ENCODE results near the gene SMPD2. TPM values are rescaled to one million over a fixed set of nuclear protein-coding genes. Genes with fewer than 3 reads are reported as not detected.

Gene SMPD2
- total RNA-seq, 4 donors from 2014 or later, result 21.8 to 34.5 (median 28.1) TPM

DNA sequence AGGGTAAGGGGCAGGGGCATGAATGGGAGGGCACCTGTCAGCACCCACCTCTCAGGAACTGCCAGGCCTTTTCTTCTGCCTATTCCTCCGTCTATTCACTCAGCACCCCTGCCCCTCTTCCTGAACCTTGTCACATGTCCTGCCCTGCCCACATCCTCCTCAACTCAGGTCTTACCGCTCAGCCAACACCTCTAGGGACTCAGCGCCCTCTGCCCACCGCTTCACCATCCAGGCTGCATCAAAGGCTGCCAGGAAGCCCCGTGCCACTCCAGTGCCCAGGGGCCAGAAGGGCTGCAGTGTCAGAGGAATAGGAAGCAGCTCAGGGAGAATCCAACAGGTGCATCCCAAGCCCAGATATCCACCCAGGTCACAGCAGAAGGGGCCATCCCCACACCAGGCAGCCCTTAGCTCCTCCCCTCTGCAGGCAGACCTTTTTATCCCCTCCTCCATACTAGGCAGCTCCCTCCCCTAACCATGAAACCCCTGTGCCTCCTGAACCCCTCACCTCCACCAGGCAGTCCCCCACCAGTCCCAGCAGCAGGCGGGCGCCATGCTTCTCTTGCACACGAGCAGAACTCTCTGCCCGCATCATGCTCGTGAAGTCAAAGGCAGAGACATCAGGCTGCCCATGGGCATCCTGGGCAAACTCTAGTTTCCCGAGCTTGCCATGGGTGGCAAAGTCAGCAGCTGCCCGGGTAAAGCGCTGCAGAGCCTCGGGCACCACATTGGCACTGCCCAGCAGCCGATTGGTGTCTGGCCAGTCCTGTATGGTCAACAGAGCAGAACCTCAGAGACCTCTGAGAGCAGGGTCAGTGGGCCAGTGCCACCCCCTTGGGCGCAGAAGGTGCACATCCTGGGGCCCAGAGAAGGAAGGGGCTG, 9.5 kb downstream of the SMPD2 start:
- Histone ChIP-seq H3K4me1 (peaks cover 19% of the 10 kb centered on the region), H3K9me3 (no peaks in the 10 kb centered on the region), H3K36me3 (peaks cover 38% of the 10 kb centered on the region), H3K4me3 (no peak overlapping the region), H3K27me3 (no peaks in the 10 kb centered on the region), H3K27ac (no peak overlapping the region)
- peak in 1 of 2 donors; percentile 48 for DNase-seq (ENCODE audit: low spot score in 2 of 2)
- 87% methylated on average over 16 of the region's 16 CpGs for WGBS
- TF ChIP-seq POLR2AphosphoS5 (IDR thresholded peaks at IDR 0.05), result no peak

GRCh38 chr6:109450801-109451200, 10.3 kb downstream of the SMPD2 start:
- no peaks in the 10 kb centered on the region for H3K27me3 ChIP-seq
- DNase-seq (ENCODE audit: low spot score in 2 of 2), result no peak
- 83% methylated on average over 3 of the region's 3 CpGs for WGBS
- TF ChIP-seq POLR2A (IDR thresholded peaks at IDR 0.05) (no peak), CTCF (IDR thresholded peaks at IDR 0.05) (no peak), EP300 (IDR thresholded peaks at IDR 0.05) (no peak), POLR2AphosphoS5 (IDR thresholded peaks at IDR 0.05) (no peak)
- peaks cover 30% of the 10 kb centered on the region for H3K36me3 ChIP-seq
- no peak overlapping the region for H3K27ac ChIP-seq
- peaks cover 22% of the 10 kb centered on the region for H3K4me1 ChIP-seq
- H3K4me3 ChIP-seq, result no peak overlapping the region
- H3K9me3 ChIP-seq, result no peaks in the 10 kb centered on the region

DNA sequence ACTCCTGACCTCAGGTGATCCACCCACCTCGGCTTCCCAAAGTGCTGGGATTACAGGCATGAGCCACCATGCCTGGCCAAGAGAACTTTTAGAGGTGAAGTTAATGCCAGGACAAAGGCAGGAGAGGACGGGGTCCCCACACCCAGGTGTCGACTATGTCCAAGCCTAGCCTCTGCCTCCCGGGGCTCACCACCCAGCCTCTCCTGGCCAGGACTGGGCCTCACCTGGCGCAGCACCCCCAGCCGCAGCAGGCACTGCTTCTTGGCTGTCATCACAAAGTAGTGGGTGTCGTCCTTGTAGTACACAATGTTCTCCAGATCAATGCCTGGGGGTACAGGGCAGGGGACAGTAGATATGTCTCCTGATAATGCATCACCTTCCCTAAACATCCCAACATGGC, 10.9 kb downstream of the SMPD2 start:
- WGBS, result 95% methylated on average over 4 of the region's 7 CpGs
- peak in 1 of 2 donors; percentile 67 for DNase-seq (ENCODE audit: low spot score in 2 of 2)
- no peaks in the 10 kb centered on the region for H3K27me3 ChIP-seq
- H3K27ac ChIP-seq, result no peak overlapping the region
- no peak overlapping the region for H3K4me3 ChIP-seq
- peaks cover 28% of the 10 kb centered on the region for H3K4me1 ChIP-seq
- no peak for TF ChIP-seq POLR2A (IDR thresholded peaks at IDR 0.05)
- TF ChIP-seq EP300 (IDR thresholded peaks at IDR 0.05), result no peak
- no peak for TF ChIP-seq CTCF (IDR thresholded peaks at IDR 0.05)
- H3K36me3 ChIP-seq, result peaks cover 24% of the 10 kb centered on the region
- no peaks in the 10 kb centered on the region for H3K9me3 ChIP-seq

DNA sequence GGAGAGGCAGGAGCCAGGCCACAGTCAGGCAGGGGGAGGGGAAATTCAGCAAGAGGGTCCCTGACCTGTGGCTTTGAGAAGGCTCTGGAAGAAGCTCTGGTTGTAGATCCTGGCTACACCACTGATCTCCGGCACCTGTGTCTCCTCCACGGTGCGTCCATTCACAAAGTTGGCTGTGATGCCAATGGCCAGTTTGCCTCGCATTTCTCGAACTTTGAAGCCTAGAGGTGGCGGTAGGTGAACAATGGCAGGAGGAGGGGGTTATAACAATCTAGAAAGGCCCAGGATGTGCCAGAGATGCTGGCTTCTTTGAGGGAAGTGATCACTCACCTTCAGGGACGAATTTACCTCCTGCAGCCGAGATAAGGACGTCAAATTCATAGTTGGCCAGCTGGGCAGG, 11.7 kb downstream of the SMPD2 start:
- WGBS, result 89% methylated on average over 9 of the region's 9 CpGs
- no peak overlapping the region for H3K27ac ChIP-seq
- peaks cover 16% of the 10 kb centered on the region for H3K36me3 ChIP-seq
- no peak for DNase-seq (ENCODE audit: low spot score in 2 of 2)
- no peaks in the 10 kb centered on the region for H3K9me3 ChIP-seq
- H3K4me3 ChIP-seq, result no peak overlapping the region
- TF ChIP-seq CTCF (IDR thresholded peaks at IDR 0.05) (no peak), POLR2AphosphoS5 (IDR thresholded peaks at IDR 0.05) (no peak), POLR2A (IDR thresholded peaks at IDR 0.05) (no peak)
- no peaks in the 10 kb centered on the region for H3K27me3 ChIP-seq
- peaks cover 36% of the 10 kb centered on the region for H3K4me1 ChIP-seq

DNA sequence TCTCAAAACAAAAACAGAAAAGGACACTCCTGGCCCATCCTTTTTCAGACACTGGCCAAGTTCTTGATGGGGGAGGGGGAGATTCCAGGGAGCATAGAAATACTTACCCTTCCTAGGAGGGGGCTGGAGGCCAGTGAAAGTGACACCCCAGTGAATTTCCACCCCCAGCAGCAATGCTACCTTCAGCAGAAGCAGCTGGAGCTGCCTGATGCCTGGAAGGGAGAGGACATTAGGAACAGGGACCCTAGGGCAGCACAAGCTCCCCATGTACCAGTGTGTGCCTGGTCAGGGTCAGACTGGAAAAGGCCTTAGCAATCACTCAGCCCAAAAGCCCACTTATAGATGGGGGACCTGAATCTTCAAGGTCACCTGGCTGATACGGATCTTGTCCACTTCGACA, 12.6 kb downstream of the SMPD2 start:
- no peak for TF ChIP-seq POLR2AphosphoS5 (IDR thresholded peaks at IDR 0.05)
- TF ChIP-seq POLR2A (IDR thresholded peaks at IDR 0.05), result no peak
- TF ChIP-seq EP300 (IDR thresholded peaks at IDR 0.05), result no peak
- no peak for TF ChIP-seq CTCF (IDR thresholded peaks at IDR 0.05)
- Histone ChIP-seq H3K9me3 (no peaks in the 10 kb centered on the region), H3K4me3 (no peak overlapping the region), H3K27me3 (no peaks in the 10 kb centered on the region), H3K4me1 (peaks cover 43% of the 10 kb centered on the region), H3K36me3 (peaks cover 15% of the 10 kb centered on the region), H3K27ac (no peak overlapping the region)
- DNase-seq (ENCODE audit: low spot score in 2 of 2), result peak in 1 of 2 donors; percentile 18
- WGBS, result 93% methylated on average over 2 of the region's 2 CpGs
